ENCODE data around the gene TMEM59.
"Not testable (repeated sequence)": the region's sequence is repeated elsewhere in the genome, so short reads cannot be mapped to it uniquely, and the experiment has no call there.

The TMEM59 gene

GRCh38 chr1:54012863-54013262, 40.1 kb downstream of the TMEM59 start:
- DNase-seq (ENCODE audit: low spot score), result no peak

DNA sequence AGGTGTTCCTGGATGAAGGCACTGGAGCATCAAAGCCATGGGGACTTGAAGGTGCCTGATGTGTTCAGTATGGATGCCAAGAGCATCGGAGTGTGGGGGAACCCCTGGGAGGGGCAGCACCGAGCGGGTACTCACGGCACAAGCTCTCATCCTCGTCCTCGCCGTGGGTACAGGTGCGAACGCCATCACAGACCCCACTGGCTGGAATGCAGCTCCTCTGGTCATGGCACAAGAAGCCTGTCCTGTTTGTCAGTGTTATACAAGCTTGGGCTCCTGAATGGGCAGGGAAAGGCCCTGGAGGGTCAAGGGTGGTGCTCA, 41.0 kb downstream of the TMEM59 start:
- no peak for DNase-seq (ENCODE audit: low spot score)

DNA sequence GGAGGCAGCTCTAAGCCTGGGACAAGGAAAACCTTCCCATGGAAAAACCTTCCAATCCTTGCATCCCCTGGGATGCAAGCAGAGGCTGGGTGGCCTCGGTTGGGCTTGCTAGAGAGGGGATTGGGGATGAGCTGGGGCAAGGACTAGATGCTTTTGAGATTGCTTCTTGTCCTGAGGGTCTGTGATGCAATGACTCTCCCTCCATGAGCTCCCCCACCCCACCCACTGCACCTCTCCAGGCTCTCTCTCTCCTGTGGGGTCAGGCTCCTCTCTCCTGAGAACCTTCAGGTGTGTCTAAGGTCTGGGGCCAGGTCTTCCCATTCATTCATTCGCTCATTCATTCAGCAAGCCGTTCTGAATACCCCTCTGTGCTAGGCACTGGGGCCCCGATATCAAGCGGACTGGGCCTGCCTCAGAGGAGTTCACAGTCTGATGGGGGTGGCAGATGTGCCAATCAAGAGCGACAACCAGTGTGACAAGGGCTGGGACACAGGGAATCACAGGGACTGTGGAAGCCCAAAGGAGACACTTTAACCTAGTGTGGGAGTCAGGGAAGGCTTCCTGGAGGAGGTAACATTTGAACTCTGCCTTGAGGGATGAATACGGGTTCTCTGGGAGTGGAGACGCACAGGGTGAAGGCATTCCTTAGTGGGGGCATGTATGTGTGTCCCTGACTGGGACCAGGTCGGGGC, 41.5 kb downstream of the TMEM59 start:
- DNase-seq (ENCODE audit: low spot score), result no peak

- peak; percentile 1 for DNase-seq (ENCODE audit: low spot score)
Observed at GRCh38 chr1:54010415-54011117, 42.4 kb downstream of the TMEM59 start.

- peak; percentile 1 for DNase-seq (ENCODE audit: low spot score)
Observed at GRCh38 chr1:54009406-54009805, 43.6 kb downstream of the TMEM59 start.

- no peak for DNase-seq (ENCODE audit: low spot score)
Observed at GRCh38 chr1:54008876-54009275, 44.1 kb downstream of the TMEM59 start.

GRCh38 chr1:54007613-54008012, 45.4 kb downstream of the TMEM59 start:
- DNase-seq (ENCODE audit: low spot score), result peak; percentile 0

DNA sequence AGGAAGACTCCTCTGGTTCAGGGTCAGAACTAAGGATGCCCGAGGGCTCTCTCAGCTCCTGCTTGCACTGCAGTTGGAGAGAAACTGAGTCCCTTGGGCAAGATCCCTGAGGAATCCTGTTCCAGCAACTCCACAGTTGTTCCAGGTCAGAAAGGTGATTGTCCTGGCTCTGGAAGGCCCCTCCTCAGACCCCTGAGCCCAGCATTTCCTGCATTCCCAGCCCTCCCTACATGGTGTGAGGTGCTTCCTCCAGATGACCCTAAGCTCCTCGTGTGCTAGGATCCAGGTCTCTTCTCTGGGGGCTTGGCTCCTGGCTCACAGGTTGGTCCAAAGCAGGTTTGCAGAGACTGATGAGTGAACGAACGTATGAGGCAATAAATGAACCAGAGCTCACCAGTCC, 46.5 kb downstream of the TMEM59 start:
- DNase-seq (ENCODE audit: low spot score), result peak; percentile 0

GRCh38 chr1:54004481-54005049, 48.4 kb downstream of the TMEM59 start:
- no peak for DNase-seq (ENCODE audit: low spot score)

- DNase-seq (ENCODE audit: low spot score), result not testable (repeated sequence)
Observed at GRCh38 chr1:54003750-54004480, 49.1 kb downstream of the TMEM59 start.

- no peak for DNase-seq (ENCODE audit: low spot score)
Observed at GRCh38 chr1:54003249-54003646, 49.8 kb downstream of the TMEM59 start.

DNA sequence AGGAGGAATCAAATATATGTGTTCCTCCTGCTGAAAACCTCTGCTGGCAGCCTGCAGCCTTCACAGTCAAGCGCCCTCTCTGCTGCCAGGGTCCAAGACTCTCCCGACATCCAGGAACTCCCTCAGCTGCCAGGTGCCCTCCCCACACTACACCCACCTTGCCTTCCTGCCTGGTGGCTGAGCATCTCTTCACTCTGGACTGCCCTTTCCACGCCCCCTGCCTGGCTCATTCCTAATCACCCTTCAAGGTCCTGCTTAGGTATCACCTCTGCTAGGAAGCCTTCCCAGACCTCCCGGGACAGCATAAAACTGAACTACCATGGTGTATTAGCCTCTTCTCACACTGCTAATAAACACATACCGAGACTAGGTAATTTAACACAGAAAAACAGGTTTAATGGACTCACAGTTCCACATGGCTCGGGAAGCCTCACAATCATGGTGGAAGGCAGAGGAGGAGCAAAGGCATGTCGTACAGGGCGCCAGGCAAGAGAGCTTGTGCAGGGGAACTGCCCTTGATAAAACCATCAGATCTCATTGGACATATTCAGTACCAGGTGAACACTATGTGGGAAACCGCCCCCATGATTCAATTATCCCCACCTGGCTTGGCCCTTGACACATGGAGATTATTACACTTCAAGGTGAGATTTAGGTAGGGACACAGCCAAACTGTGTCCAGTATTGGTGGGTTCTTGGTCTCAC, 50.3 kb downstream of the TMEM59 start:
- peak; percentile 0 for DNase-seq (ENCODE audit: low spot score)

GRCh38 chr1:54001591-54001990, 51.4 kb downstream of the TMEM59 start:
- peak; percentile 0 for DNase-seq (ENCODE audit: low spot score)

DNA sequence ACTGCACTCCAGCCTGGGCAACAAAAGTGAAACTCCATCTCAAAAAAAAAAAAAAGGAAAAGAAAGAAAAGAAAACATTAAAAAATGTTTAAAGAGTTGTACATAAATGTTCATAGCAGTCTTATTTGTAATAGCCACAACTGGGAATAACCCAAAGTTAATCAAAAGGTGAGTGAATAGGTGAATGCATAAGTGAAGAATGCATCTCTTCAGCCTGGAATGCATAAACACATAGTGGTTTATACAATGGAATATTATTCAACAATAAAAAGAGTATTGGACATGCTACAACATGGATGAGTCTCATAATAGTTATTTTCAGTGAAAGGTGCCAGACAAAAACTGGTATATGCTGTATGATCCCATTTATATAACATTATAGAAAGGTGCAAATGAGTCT, 53.1 kb downstream of the TMEM59 start:
- DNase-seq (ENCODE audit: low spot score), result peak; percentile 0

GRCh38 chr1:53998223-53998622, 54.8 kb downstream of the TMEM59 start:
- DNase-seq (ENCODE audit: low spot score), result no peak

- DNase-seq (ENCODE audit: low spot score), result no peak
Observed at GRCh38 chr1:53995683-53996082, 57.3 kb downstream of the TMEM59 start.

DNA sequence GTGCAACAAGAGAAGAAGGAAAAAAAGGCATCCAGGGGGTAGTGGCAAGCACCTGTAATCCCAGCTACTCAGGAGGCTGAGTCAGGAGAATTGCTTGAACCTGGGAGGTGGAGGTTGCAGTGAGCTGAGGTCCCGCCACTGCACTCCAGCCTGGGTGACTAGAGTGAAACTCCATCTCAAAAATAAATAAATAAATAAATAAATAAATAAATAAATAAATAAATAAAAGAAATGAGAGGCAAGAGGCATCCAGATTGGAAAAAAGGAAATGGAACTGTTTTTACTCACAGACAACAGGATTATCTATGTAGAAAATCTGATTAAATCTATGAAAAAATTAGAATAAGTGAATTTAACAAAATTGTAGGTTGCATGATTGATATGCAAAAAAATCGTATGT, 58.5 kb downstream of the TMEM59 start:
- DNase-seq (ENCODE audit: low spot score), result not testable (repeated sequence)

DNA sequence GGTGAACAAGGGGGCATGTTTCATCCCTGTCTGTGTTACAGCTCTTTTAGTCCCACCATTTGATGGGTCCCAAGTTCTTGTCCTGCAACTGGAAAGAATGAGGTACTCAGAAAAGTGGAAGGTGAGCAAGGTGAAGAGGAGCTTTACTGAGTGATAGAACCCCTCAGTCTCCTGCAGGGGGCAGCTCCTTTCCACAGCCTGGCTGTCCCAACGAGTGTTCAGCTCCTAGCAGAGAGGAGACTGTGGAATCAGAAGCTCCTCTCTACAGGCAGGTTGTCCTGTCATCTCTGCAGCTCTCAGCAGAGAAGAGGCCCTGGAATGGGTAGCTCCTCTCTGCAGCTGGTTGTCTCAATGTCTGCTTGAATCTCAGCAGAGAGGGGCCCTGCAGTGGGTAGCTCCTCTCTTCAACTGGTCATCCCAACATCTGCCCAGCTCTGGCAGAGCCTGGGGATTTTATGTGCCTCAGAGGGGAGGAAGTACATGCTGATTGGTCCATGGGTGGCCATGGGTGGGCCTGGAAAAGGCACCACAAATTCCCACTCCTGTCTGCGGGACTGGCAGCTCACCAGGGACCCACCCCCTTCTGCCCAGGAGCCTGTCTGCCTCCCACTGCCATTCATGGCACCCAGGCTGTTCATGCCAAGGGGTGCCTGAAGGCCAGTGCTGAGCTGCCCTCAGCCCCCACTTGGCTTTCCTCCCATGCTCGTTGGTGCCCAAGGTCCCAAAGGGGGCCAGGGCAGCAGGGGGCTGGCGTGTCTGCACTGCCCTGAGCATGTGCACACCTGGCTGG, 60.7 kb downstream of the TMEM59 start:
- DNase-seq (ENCODE audit: low spot score), result no peak

DNA sequence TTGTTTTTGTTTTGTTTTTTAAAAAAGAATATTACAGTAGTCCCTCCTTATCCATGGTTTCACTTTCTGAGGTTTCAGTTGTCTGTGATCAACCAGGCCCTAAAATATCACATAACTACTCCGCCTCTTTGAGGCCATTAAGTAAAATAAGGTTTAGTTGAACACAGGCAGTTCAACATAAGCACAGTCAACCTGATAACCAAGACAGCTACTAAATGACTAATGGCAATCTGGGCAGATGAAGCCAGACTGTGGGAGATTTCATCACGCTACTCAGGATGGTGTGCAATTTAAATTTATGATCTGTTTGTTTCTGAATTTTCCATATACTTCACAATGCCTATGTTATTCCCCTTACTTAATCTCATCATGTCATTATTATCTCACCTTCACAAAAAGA, 65.1 kb downstream of the TMEM59 start:
- peak; percentile 0 for DNase-seq (ENCODE audit: low spot score)

- peak; percentile 0 for DNase-seq (ENCODE audit: low spot score)
Observed at GRCh38 chr1:53986458-53986857, 66.5 kb downstream of the TMEM59 start.

- no peak for DNase-seq (ENCODE audit: low spot score)
Observed at GRCh38 chr1:53984726-53985125, 68.3 kb downstream of the TMEM59 start.

GRCh38 chr1:53982763-53983104, 70.3 kb downstream of the TMEM59 start:
- no peak for DNase-seq (ENCODE audit: low spot score)
